ENCODE data around the gene ARHGAP44. TPM values are rescaled to one million over a fixed set of nuclear protein-coding genes. Genes with fewer than 3 reads are reported as not detected.

The ARHGAP44 gene
- total RNA-seq, 2 experiments from 2014 or later = not detected

- no peak overlapping the region for H3K4me3 Mint-ChIP-seq
- Histone ChIP-seq H3K36me3 (ENCODE audit: insufficient read depth, low read length) (no peaks in the 10 kb centered on the region), H3K9me3 (ENCODE audit: control insufficient read depth in 1 of 2, insufficient read depth in 1 of 2, low read length in 2 of 2) (peaks cover 2 to 3% of the 10 kb centered on the region in 2 experiments), H3K27me3 (ENCODE audit: control insufficient read depth in 1 of 2, insufficient read depth in 2 of 2, low read length in 2 of 2) (no peaks in the 10 kb centered on the region), H3K27ac (ENCODE audit: low read depth in 1 of 2, low read length in 2 of 2) (no peak overlapping the region), H3K4me3 (ENCODE audit: low read length) (no peak overlapping the region), H3K4me1 (ENCODE audit: insufficient read depth, low read length) (no peaks in the 10 kb centered on the region)
- no peak for ATAC-seq (ENCODE audit: poor library complexity)
- peaks cover 7% of the 10 kb centered on the region for H3K9me3 Mint-ChIP-seq
- intact Hi-C loops (cut with DNase I, micrococcal nuclease) = no loop called here
- no peak for DNase-seq
- CTCF ChIA-PET = no interaction called here
- no peaks in the 10 kb centered on the region for H3K27me3 Mint-ChIP-seq
- no peaks in the 10 kb centered on the region for H3K36me3 Mint-ChIP-seq (ENCODE audit: low read depth)
- POLR2A ChIA-PET = no interaction called here
- TF ChIP-seq, protein P1, sequence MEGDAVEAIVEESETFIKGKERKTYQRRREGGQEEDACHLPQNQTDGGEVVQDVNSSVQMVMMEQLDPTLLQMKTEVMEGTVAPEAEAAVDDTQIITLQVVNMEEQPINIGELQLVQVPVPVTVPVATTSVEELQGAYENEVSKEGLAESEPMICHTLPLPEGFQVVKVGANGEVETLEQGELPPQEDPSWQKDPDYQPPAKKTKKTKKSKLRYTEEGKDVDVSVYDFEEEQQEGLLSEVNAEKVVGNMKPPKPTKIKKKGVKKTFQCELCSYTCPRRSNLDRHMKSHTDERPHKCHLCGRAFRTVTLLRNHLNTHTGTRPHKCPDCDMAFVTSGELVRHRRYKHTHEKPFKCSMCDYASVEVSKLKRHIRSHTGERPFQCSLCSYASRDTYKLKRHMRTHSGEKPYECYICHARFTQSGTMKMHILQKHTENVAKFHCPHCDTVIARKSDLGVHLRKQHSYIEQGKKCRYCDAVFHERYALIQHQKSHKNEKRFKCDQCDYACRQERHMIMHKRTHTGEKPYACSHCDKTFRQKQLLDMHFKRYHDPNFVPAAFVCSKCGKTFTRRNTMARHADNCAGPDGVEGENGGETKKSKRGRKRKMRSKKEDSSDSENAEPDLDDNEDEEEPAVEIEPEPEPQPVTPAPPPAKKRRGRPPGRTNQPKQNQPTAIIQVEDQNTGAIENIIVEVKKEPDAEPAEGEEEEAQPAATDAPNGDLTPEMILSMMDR (IDR thresholded peaks at IDR 0.05) = no peak
- H3K4me1 Mint-ChIP-seq (ENCODE audit: low read depth) = no peaks in the 10 kb centered on the region
- H3K27ac Mint-ChIP-seq = no peak overlapping the region
These were observed 112.7 kb downstream of the ARHGAP44 start for GRCh38 chr17:12902046-12902445.

DNA sequence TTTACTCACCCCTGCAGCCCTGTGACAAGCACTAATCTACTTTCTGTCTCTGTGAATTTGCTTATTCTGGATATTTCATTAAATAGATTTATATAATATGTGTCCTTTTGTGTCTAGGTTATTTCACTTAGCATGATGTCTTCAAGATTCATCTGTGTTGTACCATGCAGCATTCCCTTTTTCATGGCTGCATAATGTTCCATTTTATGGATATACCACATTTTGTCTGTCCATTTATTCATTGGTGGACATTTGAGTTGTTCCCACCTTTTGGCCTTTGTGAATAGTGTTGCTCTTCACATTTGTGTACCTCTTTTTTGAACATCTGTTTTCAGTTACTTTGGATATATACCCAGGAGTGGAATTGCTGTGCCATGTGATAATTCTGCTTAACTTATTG is 118.2 kb downstream of the ARHGAP44 start:
- TF ChIP-seq, protein P1 (IDR thresholded peaks at IDR 0.05) = no peak
- H3K4me3 Mint-ChIP-seq = no peak overlapping the region
- ATAC-seq (ENCODE audit: poor library complexity) (no peak), DNase-seq (no peak)
- peaks cover 5% of the 10 kb centered on the region for H3K9me3 Mint-ChIP-seq
- H3K9me3 ChIP-seq (ENCODE audit: control insufficient read depth in 1 of 2, insufficient read depth in 1 of 2, low read length in 2 of 2) = peaks cover 9% of the 10 kb centered on the region in 2 experiments
- no peaks in the 10 kb centered on the region for H3K4me1 ChIP-seq (ENCODE audit: insufficient read depth, low read length)
- H3K27ac Mint-ChIP-seq = no peak overlapping the region
- no peaks in the 10 kb centered on the region for H3K36me3 ChIP-seq (ENCODE audit: insufficient read depth, low read length)
- H3K4me3 ChIP-seq (ENCODE audit: low read length) = no peak overlapping the region
- H3K27ac ChIP-seq (ENCODE audit: low read depth in 1 of 2, low read length in 2 of 2) = no peak overlapping the region
- POLR2A ChIA-PET = no interaction called here
- H3K27me3 ChIP-seq (ENCODE audit: control insufficient read depth in 1 of 2, insufficient read depth in 2 of 2, low read length in 2 of 2) = no peaks in the 10 kb centered on the region
- no peaks in the 10 kb centered on the region for H3K36me3 Mint-ChIP-seq (ENCODE audit: low read depth)
- CTCF ChIA-PET = no interaction called here
- H3K27me3 Mint-ChIP-seq = peaks cover 5% of the 10 kb centered on the region
- intact Hi-C loops (cut with DNase I, micrococcal nuclease) = no loop called here
- no peaks in the 10 kb centered on the region for H3K4me1 Mint-ChIP-seq (ENCODE audit: low read depth)

DNA sequence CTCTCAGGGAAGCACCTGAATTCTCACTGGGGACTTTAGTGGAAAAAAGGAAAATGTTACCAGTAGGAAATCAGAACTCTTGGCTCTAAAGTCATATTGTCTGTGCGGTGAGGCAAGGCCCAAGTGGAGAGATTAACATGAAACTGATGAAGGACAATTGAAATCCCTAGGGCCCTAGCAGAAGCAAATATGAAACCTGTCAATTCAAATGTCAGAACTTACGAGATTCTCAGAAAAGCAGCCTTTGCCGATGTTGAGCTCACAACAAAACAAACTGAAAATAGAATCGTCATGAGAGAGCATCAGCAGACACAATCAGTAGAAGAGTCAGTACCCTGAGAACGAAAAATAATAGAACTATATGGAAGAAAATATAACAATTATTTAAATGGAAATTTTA is 119.7 kb downstream of the ARHGAP44 start:
- no peak overlapping the region for H3K4me3 Mint-ChIP-seq
- Histone ChIP-seq H3K36me3 (ENCODE audit: insufficient read depth, low read length) (no peaks in the 10 kb centered on the region), H3K27ac (ENCODE audit: low read depth in 1 of 2, low read length in 2 of 2) (no peak overlapping the region), H3K4me1 (ENCODE audit: insufficient read depth, low read length) (no peaks in the 10 kb centered on the region), H3K9me3 (ENCODE audit: control insufficient read depth in 1 of 2, insufficient read depth in 1 of 2, low read length in 2 of 2) (peaks cover 8 to 9% of the 10 kb centered on the region in 2 experiments), H3K27me3 (ENCODE audit: control insufficient read depth in 1 of 2, insufficient read depth in 2 of 2, low read length in 2 of 2) (no peaks in the 10 kb centered on the region), H3K4me3 (ENCODE audit: low read length) (no peak overlapping the region)
- TF ChIP-seq, protein P1 (IDR thresholded peaks at IDR 0.05) = no peak
- CTCF ChIA-PET = no interaction called here
- ATAC-seq (ENCODE audit: poor library complexity) (no peak), DNase-seq (no peak)
- no peak overlapping the region for H3K27ac Mint-ChIP-seq
- no peaks in the 10 kb centered on the region for H3K36me3 Mint-ChIP-seq (ENCODE audit: low read depth)
- H3K4me1 Mint-ChIP-seq (ENCODE audit: low read depth) = no peaks in the 10 kb centered on the region
- POLR2A ChIA-PET = no interaction called here
- intact Hi-C loops (cut with DNase I, micrococcal nuclease) = no loop called here
- peaks cover 5% of the 10 kb centered on the region for H3K9me3 Mint-ChIP-seq
- peaks cover 5% of the 10 kb centered on the region for H3K27me3 Mint-ChIP-seq

Data from CD4-positive, alpha-beta T cell (primary cell).